Measurements from ENCODE around the gene STAG1.

GRCh38 chr3:136343446-136343845, 408.7 kb downstream of the STAG1 start:
- TF ChIP-seq CTCF (IDR thresholded peaks at IDR 0.05; ENCODE audit: insufficient read depth, low read depth, low read length) (no peak), EZH2 (IDR thresholded peaks at IDR 0.05; ENCODE audit: insufficient read depth, low read length) (no peak)

Measured in astrocyte (in vitro differentiated cells and primary cell).